GM12892 (cell line): ENCODE measurements around the gene SIK3.

Source experiments
- POLR2A ChIP-seq: IDR thresholded peaks from 2 replicates; pipeline ENCODE4 v1.6.1; 2011; ENCODE audit warnings: low read depth, low read length, control low read depth
- POLR2AphosphoS5 ChIP-seq: IDR thresholded peaks from 2 replicates; pipeline ENCODE4 v1.6.1; 2011; ENCODE audit warnings: low read depth, low read length, control low read depth
- TAF1 ChIP-seq: IDR thresholded peaks from 2 replicates; pipeline ENCODE4 v1.6.1; 2011; ENCODE audit warnings: low read depth, mild to moderate bottlenecking, control low read depth, low read length, borderline replicate concordance

DNA sequence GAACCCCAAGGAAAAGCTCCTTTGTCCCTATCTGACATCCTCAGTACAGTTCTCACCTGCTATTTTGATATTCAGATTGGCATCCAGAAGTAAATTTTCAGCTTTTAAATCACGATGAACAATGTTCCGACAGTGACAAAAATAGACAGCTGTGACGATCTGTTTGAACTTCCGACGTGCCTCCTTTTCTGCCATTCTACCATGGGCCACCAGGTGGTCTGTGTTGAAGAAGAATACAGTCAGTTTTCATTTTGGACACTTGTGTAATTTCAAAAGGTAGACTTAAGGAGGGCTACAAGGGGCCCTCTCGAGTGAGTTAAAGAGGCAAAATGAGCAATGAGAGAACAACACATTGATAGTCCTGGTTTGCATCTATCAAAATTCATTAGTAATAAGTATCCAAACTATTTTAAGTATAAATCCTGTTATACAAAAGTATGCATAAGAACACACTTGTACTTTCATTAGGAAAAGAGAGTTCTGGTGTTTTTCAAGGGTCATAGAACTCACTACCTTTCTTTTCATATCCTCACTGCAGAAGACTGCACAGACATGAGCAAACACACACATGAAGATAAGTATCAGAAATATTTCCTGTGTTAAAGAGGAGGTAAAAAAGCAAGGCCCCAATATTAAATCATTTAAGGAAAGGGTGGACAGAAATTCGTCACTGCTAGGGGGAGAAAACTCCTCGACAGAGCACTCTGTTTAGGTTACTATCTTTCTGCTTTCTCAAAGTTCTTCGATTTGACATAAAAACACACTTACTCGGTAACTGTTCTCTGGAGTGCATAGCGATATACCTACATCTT is 170.9 kb downstream of the SIK3 start:
- no peak for TF ChIP-seq POLR2AphosphoS5
- no peak for TF ChIP-seq POLR2A
- TF ChIP-seq TAF1: no peak
